Measurements from ENCODE around the gene JPH2.

The JPH2 gene

DNA sequence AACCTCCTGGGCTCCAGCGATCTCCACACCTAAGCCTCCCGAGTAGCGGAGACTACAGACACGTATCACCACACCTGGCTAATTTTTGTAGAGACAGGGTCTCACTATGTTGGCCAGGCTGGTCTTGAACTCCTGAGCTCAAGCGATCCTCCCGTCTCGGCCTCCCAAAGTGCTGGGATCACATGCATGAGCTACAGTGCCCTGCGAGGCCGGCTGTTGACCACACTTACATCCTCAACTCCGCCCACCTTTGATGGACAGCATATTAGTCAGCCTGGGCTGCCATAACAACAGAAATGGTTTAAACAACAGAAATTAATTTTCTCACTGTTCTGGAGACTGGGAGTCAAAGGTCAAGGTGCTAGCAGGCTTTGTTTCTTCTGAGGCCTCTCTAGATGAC, 107.7 kb downstream of the JPH2 start:
- Histone ChIP-seq H3F3A (ENCODE audit: insufficient read depth) (no peaks in the 10 kb centered on the region), H3K4me2 (ENCODE audit: low read depth, low read length, poor library complexity, severe bottlenecking) (no peak overlapping the region)

DNA sequence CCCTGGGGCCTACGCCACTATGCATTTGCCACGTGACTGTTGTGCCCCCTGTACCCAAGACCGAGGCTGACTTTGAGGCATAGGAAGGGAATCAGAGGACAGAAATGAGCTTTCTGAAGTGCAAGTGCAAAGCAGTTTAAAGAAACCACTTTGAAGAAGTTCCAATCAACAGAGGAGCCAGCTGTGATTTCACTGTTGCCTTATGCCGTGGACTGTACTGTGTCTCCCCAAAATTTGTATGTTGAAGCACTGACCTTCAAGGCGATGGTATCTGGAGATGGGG, 111.1 kb downstream of the JPH2 start:
- TF ChIP-seq, protein P1, sequence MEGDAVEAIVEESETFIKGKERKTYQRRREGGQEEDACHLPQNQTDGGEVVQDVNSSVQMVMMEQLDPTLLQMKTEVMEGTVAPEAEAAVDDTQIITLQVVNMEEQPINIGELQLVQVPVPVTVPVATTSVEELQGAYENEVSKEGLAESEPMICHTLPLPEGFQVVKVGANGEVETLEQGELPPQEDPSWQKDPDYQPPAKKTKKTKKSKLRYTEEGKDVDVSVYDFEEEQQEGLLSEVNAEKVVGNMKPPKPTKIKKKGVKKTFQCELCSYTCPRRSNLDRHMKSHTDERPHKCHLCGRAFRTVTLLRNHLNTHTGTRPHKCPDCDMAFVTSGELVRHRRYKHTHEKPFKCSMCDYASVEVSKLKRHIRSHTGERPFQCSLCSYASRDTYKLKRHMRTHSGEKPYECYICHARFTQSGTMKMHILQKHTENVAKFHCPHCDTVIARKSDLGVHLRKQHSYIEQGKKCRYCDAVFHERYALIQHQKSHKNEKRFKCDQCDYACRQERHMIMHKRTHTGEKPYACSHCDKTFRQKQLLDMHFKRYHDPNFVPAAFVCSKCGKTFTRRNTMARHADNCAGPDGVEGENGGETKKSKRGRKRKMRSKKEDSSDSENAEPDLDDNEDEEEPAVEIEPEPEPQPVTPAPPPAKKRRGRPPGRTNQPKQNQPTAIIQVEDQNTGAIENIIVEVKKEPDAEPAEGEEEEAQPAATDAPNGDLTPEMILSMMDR (IDR thresholded peaks at IDR 0.05; ENCODE audit: insufficient read depth, low read length, poor library complexity, severe bottlenecking), result no peak
- H3K9me2 ChIP-seq (replicated peaks; ENCODE audit: insufficient read depth, low read length), result no peaks in the 10 kb centered on the region
- no peak overlapping the region for H3K4me2 ChIP-seq (ENCODE audit: low read depth, low read length, poor library complexity, severe bottlenecking)
- no peak overlapping the region for H3K9ac ChIP-seq (ENCODE audit: low read length)
- no peaks in the 10 kb centered on the region for H4K20me1 ChIP-seq (ENCODE audit: low read depth, low read length)
- H2AFZ ChIP-seq (ENCODE audit: low read depth, low read length, severe bottlenecking), result no peak overlapping the region
- H3K79me2 ChIP-seq (ENCODE audit: insufficient read depth, low read length), result no peaks in the 10 kb centered on the region
- no peaks in the 10 kb centered on the region for H3F3A ChIP-seq (ENCODE audit: insufficient read depth)
- no peaks in the 10 kb centered on the region for H3K9me3 ChIP-seq (ENCODE audit: insufficient read depth, low read length)
- no peak overlapping the region for H3K4me3 ChIP-seq (ENCODE audit: insufficient read depth, low read length, poor library complexity, severe bottlenecking)
- H3K36me3 ChIP-seq (ENCODE audit: low read length), result no peaks in the 10 kb centered on the region
- no peaks in the 10 kb centered on the region for H3K27me3 ChIP-seq (ENCODE audit: low read length)
- H3K27ac ChIP-seq (ENCODE audit: low read depth, low read length), result no peak overlapping the region

More for the DNA sequence above, 107.7 kb downstream of the JPH2 start:
- H3K9ac ChIP-seq (ENCODE audit: low read length), result no peak overlapping the region
- no peaks in the 10 kb centered on the region for H3K9me2 ChIP-seq (replicated peaks; ENCODE audit: insufficient read depth, low read length)
- TF ChIP-seq, protein P1 (IDR thresholded peaks at IDR 0.05; ENCODE audit: insufficient read depth, low read length, poor library complexity, severe bottlenecking), result no peak
- TF ChIP-seq EZH2phosphoT487 (conservative IDR thresholded peaks at IDR 0.05; ENCODE audit: low read length), result no peak
- no peak overlapping the region for H3K27ac ChIP-seq (ENCODE audit: low read depth, low read length)
- no peaks in the 10 kb centered on the region for H3K36me3 ChIP-seq (ENCODE audit: low read length)
- H3K9me3 ChIP-seq (ENCODE audit: insufficient read depth, low read length), result no peaks in the 10 kb centered on the region
- H2AFZ ChIP-seq (ENCODE audit: low read depth, low read length, severe bottlenecking), result no peak overlapping the region
- no peaks in the 10 kb centered on the region for H4K20me1 ChIP-seq (ENCODE audit: low read depth, low read length)
- no peaks in the 10 kb centered on the region for H3K27me3 ChIP-seq (ENCODE audit: low read length)
- no peak overlapping the region for H3K4me3 ChIP-seq (ENCODE audit: insufficient read depth, low read length, poor library complexity, severe bottlenecking)
- H3K79me2 ChIP-seq (ENCODE audit: insufficient read depth, low read length), result no peaks in the 10 kb centered on the region

DNA sequence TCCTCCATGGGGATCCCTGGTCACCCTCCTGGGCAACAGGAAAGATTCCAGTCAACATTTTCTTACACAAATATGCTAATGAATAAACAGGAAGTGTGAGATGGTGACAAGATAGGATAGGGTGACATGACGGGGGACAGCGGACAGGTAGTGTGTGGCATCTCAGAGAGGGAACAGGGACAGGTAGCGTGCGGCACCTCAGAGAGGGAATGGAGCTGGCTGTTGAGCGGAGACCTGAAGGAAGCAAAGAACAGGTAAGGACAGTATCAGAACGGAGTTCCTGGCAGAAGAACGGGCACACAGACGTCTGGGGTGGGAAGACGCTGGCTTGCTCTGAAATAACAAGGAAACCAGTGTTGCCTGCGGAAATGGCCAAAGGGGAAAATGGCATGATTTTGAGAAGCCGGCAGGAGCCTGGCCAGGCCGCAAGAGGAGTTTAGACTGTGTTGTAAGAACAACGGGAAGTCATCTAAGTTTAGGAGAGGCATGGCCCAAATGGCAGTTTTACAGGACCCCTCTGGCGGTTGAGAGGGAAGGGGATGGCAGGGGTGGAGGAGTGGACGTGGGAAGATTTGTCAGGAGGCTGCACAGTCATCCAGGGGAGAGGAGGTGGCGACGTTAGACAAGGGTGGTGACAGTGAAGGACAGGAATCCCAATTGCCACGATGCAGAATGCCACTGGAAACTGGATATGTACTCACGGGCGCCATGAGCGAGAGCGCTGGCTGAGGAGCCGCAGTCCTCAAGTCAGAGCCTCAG, 111.6 kb downstream of the JPH2 start:
- H4K20me1 ChIP-seq (ENCODE audit: low read depth, low read length), result no peaks in the 10 kb centered on the region
- no peak overlapping the region for H3K4me3 ChIP-seq (ENCODE audit: insufficient read depth, low read length, poor library complexity, severe bottlenecking)
- no peaks in the 10 kb centered on the region for H3K9me3 ChIP-seq (ENCODE audit: insufficient read depth, low read length)
- no peaks in the 10 kb centered on the region for H3K36me3 ChIP-seq (ENCODE audit: low read length)
- H3F3A ChIP-seq (ENCODE audit: insufficient read depth), result no peaks in the 10 kb centered on the region
- no peak overlapping the region for H3K27ac ChIP-seq (ENCODE audit: low read depth, low read length)
- no peak overlapping the region for H3K4me2 ChIP-seq (ENCODE audit: low read depth, low read length, poor library complexity, severe bottlenecking)
- H2AFZ ChIP-seq (ENCODE audit: low read depth, low read length, severe bottlenecking), result no peak overlapping the region
- TF ChIP-seq, protein P1 (IDR thresholded peaks at IDR 0.05; ENCODE audit: insufficient read depth, low read length, poor library complexity, severe bottlenecking), result no peak
- TF ChIP-seq EZH2phosphoT487 (conservative IDR thresholded peaks at IDR 0.05; ENCODE audit: low read length), result no peak
- no peaks in the 10 kb centered on the region for H3K27me3 ChIP-seq (ENCODE audit: low read length)
- H3K9me2 ChIP-seq (replicated peaks; ENCODE audit: insufficient read depth, low read length), result no peaks in the 10 kb centered on the region
- no peaks in the 10 kb centered on the region for H3K79me2 ChIP-seq (ENCODE audit: insufficient read depth, low read length)
- H3K9ac ChIP-seq (ENCODE audit: low read length), result no peak overlapping the region

Measured in SU-DHL-6 (cell line).